HG03457 (cell line): ENCODE results near the gene GABRD.

Experiments used
- ATAC-seq: cut with Tn5 transposase; IDR thresholded peaks from one replicate; pipeline ENCODE4 v1.9.1; 2021; ENCODE audit warnings: moderate number of reproducible peaks; ENCODE audit not compliant: unreplicated experiment

Gene GABRD

DNA sequence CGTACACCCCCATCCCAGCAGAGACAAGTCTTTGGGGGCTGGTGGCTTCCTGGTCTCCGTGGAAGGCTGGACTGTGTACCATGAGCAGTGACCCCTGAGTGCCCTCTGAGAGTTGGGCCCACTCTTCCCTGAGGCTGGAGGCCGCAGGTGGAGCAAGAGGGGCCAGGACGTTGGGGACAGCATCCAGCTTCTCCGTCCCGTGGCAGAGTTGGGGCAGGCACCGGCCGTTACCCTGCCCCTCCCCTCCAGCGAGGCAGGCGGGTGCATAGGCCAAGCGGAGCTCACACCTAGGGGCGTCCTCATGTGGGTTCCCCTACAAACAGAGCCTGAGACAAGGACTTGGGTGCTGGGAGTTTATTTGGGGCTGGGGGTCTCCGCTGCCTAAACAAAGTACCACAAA, 14.0 kb downstream of the GABRD start:
- ATAC-seq, result no peak

DNA sequence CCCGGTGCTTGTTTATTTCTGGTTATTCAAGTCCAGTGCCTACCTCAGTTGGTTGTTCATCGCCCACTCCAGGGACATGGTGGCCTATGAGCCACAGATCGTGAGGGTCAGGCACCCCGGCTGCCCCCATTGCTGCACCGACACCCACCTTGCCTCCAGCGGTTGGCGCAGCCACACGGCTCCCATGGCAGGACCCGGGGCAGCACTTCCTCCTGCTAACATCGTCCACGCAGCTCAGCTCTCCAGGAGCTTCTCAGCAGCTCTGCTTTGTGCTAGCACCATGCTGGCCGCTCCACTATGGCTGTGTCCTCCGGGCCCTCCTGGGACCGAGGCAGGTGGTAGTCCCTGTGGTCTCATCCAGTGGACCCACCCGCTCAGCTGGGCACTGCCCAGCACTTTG, 17.1 kb downstream of the GABRD start:
- ATAC-seq, result no peak

DNA sequence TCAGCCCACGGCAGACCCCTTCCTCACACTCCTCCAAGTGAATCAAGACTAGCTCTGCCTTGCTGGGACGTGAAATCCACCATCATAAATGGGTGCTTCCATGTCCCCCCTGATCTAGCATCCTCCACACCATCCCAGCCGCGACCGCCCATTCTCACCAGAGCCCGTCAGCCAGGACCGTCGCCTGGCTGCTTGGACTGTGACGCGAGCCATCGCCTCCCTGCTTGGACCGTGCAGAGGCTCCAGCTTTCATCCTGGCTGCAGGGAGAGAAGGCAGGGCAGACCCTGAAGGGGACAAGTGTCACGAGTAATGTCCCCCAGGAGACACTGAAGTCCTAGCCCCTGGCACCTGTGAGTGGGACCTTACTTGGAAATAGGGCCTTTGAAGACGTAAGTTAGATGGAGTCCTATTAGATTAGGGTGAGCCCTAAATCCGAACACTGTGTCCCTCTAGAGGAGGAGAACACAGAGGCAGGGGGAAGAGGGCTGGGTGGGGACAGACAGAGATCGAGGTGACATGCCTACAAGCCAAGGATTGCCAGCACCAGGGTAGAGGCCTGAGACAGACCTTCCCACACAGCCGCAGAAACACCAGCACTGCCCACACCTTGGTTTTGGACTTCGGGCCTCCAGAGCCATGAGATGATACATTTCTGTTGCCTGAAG, 18.3 kb downstream of the GABRD start:
- no peak for ATAC-seq

DNA sequence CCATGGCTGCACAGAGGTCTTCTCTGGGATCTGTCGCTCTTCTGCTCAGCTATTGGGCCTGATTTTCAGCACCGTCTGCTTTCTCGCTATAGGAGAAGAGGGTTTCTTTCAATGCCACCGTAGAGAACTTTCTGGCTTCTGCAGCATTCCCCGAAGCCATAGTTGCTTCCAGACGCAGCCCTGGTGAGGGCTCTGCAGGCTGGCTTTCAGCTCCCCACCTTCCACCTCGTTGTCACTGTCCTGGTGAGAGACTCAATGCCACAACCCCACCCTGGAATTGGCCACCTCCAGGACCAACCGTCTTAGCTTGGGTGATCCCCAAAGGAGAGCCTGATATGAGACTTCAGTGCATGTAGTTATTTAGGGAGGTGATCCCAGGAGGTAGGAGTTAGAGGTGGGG, 19.1 kb downstream of the GABRD start:
- ATAC-seq, result no peak

DNA sequence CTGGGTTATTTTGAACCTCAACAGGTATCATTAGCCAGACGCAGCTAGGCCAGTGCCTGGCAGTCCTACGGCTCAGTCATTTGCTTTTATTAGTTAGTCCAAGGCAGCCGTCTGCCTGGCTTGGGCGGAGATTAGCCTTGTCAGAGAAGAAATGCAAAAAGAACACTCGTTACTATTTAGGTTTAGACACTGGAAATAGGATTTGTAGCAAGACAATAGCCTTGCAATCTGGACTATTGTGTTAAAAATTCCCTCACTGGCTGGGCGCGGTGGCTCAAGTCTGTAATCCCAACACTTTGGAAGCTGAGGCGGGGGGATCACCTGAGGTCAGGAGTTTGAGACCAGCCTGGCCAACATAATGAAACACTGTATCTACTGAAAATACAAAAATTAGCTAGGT, 20.1 kb downstream of the GABRD start:
- no peak for ATAC-seq

DNA sequence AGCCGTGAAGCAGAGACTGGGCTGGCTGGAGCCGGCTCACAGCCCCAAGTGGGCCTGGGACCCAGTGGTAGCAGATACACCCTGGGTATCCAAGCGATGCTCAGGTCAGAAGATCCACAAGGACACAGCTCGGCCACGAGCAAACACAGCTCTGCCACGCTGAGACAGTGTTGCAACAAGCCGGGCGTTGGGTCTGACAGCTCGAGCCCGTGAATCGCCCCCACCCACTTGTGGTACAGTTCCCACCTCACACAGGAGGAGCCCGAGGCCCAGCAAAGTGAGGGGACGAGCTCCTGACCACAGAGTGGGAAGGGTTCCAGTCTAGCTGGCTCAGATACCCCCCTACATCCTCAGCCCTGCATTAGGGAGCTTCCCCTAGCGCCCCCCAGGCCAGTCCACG, 22.2 kb downstream of the GABRD start:
- no peak for ATAC-seq

DNA sequence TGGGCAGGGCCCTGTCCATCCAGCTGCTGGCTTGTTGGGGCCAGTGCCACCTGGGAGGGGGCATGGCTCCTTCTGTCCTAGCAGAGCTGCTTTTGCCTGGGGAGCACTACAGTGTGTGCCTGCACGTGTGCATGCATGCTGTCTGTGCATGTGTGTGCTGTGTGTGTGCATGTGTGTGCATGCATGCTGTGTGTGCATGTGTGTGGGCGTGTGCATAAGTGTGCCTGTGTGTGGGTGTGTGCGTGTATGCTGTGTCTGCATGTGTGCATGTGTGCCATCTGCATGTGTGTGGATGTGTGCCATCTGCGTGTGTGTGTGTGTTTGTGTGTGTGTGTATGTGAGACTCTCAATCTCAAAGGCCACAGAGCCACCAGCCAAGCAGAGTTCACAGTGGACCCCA, 22.7 kb downstream of the GABRD start:
- ATAC-seq, result no peak

DNA sequence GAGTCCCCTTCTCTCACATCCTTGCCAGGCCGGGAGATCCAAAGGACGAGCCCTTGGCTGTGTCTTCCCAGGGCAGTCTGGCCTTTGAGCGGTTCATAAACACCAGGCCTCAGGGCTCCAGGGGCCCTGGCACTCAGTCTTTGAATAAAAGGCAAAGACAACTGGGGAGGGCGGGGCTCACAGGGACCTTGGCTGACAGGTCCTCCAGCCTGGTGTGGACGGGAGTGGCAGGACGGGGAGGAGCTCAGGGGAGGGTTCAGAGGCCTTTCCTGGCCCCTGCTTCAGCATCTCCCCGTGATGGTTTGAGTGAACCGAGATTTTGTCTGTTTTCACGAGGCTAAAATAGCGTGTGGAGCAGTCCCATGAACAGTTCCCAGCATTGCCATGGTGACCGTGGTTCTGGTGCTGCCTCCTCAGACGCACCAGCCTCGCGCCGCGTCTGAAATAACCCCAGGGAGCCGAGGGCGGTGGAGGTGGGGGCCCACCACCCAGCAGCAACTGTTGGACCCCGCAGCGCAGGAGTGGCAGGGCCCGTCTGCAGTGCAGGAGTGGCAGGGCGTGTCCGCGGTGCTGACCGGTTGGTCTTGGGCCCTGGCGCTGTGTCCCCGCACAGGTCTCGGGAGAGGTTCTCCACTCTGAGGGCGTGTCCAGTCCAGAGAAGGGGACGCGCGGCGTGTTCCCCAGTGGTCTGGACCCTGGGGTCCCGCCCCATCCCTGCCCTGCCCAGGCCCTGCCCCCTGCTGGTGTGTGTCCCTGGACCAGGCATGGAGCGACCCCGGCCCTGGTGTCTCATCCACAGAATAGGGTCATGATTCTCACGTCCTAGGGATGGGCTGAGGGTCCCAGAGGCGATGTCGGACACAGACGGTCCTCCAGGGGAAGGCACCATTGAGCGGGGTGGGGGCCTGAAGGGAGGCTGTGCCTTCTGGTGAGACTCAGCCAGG, 24.0 kb downstream of the GABRD start:
- no peak for ATAC-seq

DNA sequence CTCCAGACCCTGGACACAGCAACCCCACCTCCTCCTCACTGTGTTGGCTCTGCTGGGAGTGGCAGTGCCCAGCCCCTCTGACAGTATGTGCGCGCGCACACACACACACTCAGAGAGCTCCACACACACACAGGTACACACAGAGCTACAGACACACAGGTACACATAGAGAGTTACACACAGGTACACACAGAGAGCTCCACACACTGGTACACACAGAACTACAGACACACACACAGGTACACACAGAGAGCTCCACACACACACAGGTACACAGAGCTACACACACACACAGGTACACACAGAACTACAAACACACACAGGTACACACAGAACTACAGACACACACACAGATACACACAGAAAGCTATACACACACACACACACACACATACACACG, 24.7 kb downstream of the GABRD start:
- ATAC-seq, result no peak

DNA sequence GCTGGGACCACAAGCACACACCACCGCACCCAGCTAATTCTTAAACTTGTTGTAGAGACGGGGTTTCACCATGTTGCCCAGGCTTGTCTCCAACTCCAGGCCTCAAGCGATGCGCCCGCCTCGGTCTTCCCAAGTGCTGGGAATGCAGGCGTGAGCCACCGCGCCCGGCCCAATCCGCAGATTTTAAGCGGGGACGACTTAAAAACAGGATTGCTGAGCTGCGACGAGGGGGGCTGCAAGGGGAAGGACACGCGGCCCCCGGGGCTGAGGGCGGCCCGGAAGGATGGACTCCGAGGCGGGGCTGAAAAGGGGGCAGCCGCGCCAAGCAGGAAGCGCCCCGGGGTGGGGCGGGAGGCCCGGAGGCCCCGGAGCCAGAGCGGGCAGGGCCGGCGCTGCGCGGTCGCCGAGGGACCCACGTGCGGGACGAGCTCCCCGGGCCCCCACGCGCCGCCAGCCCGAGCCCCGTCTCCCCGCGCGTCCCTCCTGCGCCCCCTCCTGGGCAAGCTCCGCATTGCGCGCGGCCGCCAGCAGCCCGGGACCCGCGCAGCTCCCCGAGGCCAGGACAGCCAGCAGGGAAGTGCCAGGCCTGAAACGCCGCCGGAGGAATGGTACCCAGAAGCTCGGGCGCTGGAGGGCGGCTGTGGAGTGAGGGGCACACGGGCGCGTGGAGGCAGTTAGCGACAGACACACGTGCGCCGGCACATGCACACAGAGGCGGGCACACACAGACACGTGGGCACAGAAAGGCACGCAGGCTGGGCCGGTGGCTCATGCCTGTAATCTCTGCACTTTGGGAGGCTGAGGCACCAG, 25.6 kb downstream of the GABRD start:
- no peak for ATAC-seq

DNA sequence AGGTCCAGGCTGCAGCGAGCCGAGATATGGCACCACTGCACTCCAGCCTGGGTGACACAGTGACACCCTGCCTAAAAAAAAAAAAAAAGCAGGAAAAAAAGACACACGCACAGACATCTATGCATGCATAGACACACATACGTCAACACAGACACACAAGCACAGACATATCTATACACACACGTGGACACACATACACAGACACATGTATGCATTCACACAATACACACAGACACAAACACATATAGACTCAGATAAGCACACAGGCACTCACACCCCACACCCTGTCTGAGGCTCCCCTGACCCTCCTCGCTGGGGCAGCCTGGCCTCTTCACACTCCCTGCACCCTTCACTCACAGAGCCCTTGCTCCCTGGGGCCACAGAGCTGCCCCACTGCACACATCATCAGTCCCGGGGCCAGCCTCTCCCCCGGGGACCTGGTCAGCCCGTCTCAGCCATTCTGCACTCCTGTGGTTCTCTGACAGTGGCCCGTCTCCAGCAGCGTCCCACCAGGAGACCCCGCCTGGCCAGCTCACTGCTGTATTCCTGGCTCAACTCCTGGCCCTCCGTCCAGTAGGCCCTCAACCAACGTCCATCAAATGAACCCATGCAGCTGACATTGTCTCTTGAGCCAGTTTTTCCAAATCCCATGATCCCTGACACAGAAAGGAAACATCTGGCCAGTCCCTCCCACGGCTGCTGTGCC, 26.5 kb downstream of the GABRD start:
- ATAC-seq, result no peak

DNA sequence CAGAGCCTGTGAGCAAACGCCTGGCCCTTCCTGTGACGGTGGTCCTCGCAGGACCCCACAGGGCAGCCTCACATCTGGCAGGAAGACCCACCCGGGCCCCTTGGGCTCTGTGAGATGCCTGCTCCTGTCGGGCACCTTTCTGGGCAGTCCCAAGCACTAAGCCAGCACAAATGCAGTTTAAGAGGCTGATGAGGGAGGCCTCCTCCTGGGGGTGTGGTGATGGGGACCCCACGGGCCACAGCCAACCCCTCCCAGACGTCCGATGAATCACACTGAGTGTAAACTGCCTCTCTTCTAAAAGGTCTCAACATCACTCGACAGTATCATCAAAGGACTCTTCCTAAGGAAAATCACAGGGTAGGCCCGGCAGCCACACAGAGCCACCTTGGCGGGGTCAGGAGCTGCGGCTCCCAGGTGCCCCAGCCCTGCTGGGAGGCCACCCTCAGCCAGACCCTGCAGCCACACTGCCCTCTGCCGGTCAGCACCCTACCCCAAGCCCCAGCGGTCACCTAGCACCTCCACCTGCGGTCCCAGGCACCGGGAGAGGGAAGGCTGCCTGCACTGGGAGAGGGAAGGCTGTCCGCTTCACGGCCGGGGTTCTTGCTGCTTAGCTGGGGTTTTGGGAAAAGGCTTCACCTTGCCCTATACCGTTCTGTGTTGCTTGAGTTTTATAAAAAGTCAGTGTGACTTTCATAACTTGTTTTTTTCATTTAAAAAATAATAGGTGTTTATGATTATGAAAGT, 27.2 kb downstream of the GABRD start:
- ATAC-seq, result no peak

DNA sequence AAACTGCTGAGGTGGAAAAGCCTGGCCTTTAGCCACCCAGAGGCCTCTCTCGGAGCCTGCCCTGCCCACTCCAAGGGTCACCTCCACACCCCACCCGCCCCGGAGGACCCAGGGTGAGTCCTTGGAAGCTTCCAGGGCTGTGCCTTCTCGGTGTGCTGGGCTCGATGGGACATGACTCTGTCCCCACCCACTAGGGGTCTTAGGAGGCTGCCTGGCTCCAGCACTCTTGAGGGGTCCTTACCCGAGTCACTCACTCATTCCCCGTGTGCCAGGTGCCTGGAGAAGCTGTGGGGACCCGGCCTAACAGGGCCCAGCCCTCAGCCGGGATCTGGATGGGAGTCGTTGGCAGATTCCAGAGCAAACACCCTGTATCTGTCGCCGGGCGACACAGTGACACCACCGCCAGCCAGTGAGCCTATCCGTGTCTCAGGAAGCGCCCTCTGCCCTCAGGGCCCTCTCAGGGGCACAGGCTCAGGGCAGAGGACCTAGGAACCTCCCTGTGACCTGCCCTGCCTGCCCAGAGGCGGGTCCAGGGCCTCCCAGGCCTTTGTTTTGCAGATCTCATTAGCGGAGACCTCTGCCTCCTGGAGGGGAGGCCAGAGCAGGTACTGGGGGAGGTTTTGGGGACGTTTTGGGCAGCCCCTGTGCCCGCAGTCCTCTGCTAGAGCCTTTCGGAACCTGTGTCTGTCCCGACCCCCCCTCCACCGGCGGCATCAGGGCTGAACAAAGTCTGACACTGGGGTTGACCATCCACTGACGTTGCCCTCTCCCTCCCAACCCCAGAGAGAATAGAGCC, 28.0 kb downstream of the GABRD start:
- no peak for ATAC-seq

DNA sequence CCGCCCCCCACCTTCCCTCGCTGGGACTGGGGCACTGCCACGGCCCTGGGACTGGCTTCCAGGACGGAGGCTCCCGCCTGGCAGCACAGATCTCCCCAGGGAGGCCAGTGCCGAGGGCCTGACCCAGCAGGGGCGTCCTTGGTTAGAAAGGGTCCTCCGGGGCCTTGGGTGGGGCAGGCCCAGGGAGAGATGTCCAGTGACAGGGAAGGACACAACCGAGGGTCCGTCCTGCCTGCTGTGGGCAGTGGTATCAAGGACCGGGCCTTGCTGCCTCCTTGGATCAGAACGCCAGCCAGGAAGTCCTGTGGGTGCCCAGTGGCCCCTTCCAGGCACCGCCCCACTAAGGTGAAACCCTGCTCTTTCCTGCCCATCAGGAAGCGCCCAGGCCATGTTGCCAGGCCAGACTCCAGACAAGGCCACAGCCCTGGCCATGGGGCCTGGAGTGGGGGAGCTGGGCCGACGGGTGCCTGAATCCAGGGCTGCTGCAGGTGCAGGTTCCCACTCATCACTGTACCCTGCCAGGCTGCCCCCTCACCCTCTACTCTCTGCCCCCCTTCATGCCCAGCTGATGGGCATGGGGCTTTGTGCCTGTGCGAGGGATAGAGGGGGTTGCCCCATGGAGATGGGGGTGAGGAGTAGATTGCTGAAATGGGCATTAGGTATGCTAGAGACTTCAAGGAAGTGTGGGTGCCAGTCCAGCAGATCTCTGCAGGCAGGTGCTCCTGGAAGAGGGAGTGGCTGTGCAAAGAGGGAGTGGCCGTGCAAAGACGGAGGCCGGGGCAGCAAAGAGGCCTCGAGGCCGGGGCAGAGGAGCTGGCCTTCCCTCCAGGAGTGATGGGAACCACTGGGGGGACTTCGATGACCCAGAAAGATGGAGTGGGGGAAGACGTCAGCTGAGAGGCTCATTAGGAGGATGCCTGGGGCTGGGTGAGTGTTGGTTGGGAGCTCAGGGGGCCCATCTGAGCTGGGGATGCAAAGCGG, 28.9 kb downstream of the GABRD start:
- ATAC-seq, result no peak

DNA sequence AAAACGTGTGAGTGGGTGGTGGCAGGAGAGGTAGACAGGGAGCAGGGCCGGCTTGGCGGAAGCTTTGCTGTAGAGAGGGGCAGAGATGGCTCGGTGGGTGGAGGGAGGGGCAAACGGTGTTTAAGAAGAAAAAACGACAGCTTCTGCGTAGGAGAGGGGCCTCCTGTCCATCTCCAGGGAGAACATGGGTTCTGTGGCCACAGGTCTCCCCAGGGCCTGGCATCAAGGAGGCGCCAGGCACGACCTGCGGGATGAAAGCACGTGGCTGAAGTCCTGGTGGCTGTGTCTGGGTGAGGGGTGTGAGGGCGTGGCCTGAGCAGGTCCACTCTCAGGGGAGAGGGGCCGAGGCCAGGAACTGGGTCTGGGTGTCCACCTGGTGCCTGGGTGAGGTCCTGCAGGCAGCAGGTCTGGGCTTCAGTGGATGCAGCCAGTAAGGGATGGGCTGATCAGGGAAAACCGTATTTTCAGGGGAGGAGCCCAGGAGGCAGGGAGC, 30.1 kb downstream of the GABRD start:
- no peak for ATAC-seq

DNA sequence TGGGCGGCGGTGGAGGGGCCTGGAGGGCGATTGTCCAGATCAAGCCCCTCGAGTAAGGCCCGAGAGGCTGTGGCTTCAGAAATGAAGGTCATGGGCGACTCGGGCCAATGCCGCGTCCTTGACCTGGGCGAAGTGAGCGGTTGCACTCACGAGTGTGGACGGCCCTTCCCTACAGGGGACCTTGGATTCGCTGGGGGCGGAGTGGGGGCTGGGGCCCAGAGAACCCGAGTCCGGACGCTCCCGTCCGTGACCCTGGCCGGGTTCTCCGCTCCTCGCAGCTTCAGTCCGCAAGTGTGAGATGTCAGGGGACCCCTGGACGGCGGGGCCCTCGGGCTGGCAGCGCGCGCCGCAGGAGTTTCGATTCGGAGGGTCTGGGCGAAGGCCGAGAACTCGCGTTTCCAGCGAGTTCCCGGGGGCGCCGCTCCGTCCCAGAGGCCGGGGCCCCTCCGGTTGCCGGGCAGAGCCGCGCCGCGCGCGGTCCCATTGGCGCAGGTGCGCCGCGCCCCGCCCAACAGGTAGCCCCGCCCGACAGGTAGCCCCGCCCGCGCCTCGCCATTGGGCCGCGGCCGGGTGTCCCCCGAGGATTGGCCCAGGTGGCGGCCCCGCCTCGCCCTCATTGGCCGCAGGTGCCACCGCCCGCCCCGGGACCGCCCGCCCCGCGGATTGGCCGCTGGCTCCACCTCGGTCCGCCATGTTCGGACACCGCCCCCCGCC, 30.7 kb downstream of the GABRD start, which contains the start of gene PRKCZ:
TSS of gene PRKCZ (plus strand) at position 694 of the 714 bp plus-strand sequence. CDS start 220 bp downstream, outside the sequence.
- ATAC-seq, result peak; percentile 56

DNA sequence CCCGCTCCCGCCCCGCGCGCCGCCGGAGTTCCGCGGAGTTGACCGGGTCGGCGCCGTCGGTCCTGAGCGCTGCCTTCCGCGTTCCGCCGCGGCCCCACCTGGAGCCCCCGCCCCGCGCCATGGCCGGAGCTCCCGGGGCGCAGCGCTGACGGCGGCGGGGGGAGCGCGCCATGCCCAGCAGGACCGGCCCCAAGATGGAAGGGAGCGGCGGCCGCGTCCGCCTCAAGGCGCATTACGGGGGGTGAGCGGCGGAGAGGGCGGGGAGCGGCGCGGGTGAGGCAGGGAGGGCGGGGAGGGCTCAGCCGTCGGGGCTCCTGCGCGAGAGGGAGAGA, 31.3 kb downstream of the GABRD start:
- ATAC-seq, result no peak
